NCI-H2029 (cell line): Measurements from ENCODE around the gene ANXA7.
"Not testable (repeated sequence)": the region's sequence is repeated elsewhere in the genome, so short reads cannot be mapped to it uniquely, and the experiment has no call there.

ENCODE experiments used
- DNase-seq: peaks from one replicate; lab custom pipeline; 2025; lab: John Stamatoyannopoulos, UW

Gene ANXA7

DNA sequence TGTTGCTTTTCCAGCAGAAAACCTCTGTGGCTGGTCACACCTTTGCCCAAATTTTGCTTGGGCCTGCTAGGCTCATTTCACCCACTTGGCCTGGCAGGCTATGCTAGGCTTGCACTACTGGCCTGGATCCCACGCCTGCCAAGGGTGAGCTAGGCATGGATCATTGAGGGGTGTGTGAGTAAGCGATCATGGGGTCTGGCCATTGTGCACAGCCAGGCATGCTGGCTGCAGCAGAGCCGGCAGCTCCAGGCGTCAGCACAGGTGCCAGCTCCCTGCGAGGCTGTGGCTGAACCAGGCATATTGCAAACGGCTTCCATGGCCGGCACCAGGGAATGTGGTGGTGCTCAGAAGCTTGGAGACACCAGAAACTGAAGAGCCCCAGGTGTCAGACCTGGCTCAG, 74.4 kb downstream of the ANXA7 start:
- no peak for DNase-seq

DNA sequence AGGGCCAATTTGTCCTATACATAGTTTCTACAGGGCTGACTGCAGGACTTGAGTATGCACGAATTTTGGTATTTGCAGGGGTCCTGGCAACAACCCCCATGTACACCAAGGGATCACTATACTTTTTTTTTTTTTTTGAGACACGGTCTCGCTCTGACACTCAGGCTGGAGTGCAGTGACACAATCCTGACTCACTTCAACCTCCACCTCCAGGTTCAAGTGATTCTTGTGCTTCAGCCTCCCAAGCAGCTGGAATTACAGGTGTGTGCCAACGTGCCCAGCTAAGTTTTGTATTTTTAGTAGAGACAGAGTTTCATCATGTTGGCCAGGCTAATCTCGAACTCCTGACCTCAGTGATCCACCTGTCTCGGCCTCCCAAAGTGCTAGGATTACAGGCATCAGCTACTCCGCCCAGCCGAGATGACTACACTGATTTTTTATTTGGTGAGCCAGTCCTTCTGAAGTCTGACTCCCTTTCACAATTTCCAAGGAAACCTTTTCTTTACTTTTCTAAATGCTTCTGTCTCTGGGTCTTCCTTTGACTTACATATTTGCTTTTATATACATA, 75.0 kb downstream of the ANXA7 start:
- DNase-seq: no peak

DNA sequence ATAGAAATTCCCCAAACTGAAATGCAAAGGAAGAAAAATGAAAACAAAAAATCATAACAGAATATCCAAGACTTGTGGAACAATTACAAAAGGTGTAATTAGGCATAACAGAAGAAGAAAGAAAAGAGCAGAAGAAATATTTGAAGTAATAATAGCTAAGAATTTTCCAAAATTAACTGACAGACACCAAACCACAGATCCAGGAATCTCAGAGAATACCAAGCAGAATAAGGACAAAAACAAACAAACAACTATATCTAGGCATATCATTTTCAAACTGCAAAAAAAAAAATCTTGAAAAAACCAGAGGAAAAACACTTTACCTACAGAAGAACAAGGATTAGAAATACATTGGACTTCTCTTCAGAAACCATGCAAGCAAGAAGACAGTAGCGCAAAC, 80.7 kb downstream of the ANXA7 start:
- DNase-seq: no peak

DNA sequence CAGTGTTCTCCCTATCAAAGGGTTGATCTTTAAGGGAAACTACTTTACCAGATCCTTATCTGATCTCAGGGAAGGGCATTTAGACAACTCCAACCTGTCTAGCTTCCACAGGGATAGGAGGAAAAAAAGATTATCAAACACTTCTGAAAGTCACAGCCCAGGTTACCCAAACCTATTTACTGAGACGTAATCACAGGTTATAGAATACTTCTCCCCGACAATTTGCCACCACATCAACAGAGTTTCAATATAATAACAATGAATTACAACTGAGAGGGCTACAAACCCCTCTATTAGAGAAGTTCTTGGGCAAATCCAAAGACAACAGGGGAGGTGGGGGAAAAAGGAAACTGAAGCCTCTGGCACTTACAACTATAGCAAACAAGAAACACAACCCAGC, 81.5 kb downstream of the ANXA7 start:
- DNase-seq: no peak

DNA sequence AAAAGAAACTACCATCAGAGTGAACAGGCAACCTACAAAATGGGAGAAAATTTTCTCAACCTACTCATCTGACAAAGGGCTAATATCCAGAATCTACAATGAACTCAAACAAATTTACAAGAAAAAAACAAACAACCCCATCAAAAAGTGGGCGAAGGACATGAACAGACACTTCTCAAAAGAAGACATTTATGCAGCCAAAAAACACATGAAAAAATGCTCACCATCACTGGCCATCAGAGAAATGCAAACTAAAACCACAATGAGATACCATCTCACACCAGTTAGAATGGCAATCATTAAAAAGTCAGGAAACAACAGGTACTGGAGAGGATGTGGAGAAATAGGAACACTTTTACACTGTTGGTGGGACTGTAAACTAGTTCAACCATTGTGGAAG, 85.3 kb downstream of the ANXA7 start:
- not testable (repeated sequence) for DNase-seq

DNA sequence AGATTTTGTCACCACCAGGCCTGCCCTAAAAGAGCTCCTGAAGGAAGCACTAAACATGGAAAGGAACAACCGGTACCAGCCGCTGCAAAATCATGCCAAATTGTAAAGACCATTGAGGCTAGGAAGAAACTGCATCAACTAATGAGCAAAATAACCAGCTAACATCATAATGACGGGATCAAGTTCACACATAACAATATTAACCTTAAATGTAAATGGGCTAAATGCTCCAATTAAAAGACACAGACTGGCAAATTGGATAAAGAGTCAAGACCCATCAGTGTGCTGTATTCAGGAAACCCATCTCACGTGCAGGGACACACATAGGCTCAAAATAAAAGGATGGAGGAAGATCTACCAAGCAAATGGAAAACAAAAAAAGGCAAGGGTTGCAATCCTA, 88.6 kb downstream of the ANXA7 start:
- DNase-seq: not testable (repeated sequence)
